Caki2 (cell line): Measurements from ENCODE around the gene SUCLG1. TPM values are rescaled to one million over a fixed set of nuclear protein-coding genes. Genes with fewer than 3 reads are reported as not detected.

Experiments
- DNase-seq: peaks from one replicate; pipeline ENCODE4 v3.0.0-alpha.2; 2015; ENCODE audit warnings: low read depth
- in situ Hi-C: cut with HindIII; loops from 2 replicates; pipeline ENCODE4 v1.10.0; 2016; ENCODE audit warnings: low sequenced_read_pairs, low pct_unique_long_range_greater_than_20kb, mixed read lengths
- total RNA-seq: library from RNA; depleted of rRNA; stranded (reverse); fragments of >200 nt; shearing (Covaris generic); gene quantifications from 2 replicates; pipeline ENCODE4 v1.2.3, GENCODE V29; 2014; ENCODE audit warnings: low replicate concordance; rRNA removed

SUCLG1 gene
- total RNA-seq, 1 experiment from 2014 or later, result 41.4 TPM

- no peak for DNase-seq
- in situ Hi-C loops, result no loop called here
These were observed 75.8 kb downstream of the SUCLG1 start for GRCh38 chr2:84383271-84383670.

DNA sequence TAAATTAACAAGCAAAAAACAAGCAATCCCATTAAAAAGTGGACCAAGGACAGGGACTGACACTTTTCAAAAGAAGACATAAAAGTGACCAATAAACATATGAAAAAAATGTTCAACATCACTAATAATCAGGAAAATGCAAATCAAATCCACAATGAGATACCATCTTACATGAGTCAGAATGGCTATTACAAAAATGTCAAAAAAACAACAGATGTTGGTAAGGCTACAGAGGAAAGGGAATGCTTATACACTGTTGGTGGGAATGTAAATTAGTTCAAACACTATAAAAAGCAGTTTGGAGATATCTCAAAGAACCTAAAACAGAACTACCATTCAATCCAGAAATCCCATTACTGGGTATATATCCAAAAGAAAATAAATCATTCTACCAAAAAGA, 78.2 kb downstream of the SUCLG1 start:
- in situ Hi-C loops, result no loop called here
- DNase-seq, result no peak

- in situ Hi-C loops, result no loop called here
- no peak for DNase-seq
These were observed 80.1 kb downstream of the SUCLG1 start for GRCh38 chr2:84378960-84379359.

- in situ Hi-C loops, result no loop called here
- DNase-seq, result no peak
These were observed 84.1 kb downstream of the SUCLG1 start for GRCh38 chr2:84375020-84375419.

DNA sequence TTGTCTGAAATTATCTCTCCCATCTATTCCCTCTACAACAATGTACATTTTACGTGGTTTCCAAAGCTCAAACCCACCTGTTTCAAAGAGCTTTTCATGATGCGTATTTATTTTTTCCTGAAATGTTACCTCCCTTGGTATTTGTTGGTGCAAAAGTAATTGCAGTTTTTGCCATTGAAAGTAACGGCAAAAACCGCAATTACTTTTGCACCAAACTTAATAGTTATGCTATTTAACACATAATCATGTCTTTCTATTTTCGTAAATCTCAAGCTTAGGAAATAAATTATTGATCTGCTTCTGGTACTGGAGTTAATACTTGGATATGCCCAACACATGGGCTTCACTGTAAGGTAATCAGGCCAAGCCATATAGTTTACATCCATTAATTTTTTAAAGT, 85.2 kb downstream of the SUCLG1 start:
- in situ Hi-C loops, result no loop called here

More for the DNA sequence above, 85.2 kb downstream of the SUCLG1 start:
- DNase-seq, result no peak

Other genes with a start within 250 kb of the SUCLG1 start
- 0.10 TPM in 1 of 2 replicates, not detected in the other for gene DNAH6, start 57.2 kb upstream of the SUCLG1 start, total RNA-seq